Stimulated activated CD8-positive, alpha-beta memory T cell treated with anti-CD3 and anti-CD28 coated beads, Interleukin-7, amount 100 ng/mL, for 4 hours (primary cell): ENCODE data around the gene SLC12A8.

Source experiments
- DNase-seq, 2 donors: peaks; one replicate each; pipeline ENCODE4 v3.0.0-alpha.2; 2020; ENCODE audit warnings: low read depth in 2 of 2

SLC12A8 gene, protein sequence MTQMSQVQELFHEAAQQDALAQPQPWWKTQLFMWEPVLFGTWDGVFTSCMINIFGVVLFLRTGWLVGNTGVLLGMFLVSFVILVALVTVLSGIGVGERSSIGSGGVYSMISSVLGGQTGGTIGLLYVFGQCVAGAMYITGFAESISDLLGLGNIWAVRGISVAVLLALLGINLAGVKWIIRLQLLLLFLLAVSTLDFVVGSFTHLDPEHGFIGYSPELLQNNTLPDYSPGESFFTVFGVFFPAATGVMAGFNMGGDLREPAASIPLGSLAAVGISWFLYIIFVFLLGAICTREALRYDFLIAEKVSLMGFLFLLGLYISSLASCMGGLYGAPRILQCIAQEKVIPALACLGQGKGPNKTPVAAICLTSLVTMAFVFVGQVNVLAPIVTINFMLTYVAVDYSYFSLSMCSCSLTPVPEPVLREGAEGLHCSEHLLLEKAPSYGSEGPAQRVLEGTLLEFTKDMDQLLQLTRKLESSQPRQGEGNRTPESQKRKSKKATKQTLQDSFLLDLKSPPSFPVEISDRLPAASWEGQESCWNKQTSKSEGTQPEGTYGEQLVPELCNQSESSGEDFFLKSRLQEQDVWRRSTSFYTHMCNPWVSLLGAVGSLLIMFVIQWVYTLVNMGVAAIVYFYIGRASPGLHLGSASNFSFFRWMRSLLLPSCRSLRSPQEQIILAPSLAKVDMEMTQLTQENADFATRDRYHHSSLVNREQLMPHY

DNA sequence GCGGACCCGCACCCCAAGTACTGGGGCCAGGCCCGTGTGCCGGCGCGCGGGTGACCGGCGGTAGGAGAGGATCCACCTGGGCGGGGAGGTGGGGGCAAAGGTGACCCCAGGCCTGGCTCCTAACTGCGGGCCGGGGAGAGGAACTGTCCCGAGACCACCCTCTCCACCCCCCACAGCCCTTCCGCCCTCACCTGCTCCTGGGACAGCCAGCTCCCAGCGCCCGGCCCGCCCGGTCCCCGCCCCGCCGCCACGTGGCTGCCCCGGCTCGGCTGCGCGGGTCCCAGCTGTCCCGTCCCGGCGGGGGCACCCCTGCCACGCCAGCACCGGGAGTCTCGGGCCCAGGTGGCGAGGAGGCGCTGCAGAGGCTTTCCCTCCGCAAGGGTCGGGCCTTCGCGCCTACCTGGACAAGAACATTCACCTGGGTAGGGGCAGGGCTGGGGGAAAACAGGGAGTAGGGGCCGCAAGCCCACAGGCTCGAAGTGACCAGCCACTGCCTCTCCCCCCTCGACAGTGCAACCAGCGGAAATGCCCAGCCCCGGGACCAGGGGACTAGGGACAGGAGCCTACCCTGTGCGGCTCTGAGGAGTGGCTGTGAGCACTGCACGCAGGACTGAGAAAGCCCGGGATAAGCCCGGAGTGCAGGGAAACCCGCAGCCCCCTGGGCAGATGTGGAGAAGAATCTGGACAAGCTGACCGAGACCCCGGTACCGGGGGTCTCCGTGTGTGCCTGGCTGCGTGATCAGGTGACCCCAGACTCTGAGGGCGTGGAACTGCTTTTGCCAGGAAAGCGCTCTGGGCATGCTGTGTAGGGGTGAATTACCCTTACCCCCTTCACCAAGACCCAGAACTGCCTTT lies at the start of gene SLC12A8:
TSS of gene SLC12A8 (minus strand) at position 240 of the 855 bp plus-strand sequence. CDS start 1,399 bp downstream, outside the sequence.
- DNase-seq, result no peak

DNA sequence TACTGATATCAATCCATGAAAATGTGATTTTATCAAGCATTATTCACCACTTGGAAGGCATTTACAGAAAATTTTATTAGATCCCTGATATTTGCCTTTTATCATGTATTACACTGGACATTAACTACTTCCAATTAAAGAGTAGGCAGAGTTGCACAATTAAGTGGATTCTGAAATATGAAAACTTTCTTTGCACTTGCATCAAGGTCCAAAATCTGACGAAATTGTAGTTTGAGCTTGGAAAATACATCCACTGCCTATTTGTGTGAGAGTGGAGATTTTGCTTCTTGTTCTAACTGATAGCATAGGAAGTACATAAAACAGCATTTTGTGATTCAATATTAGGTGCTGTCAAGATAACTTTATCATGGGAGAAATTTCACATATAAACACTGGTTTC lies 49.6 kb upstream of the SLC12A8 start:
- no peak for DNase-seq

DNA sequence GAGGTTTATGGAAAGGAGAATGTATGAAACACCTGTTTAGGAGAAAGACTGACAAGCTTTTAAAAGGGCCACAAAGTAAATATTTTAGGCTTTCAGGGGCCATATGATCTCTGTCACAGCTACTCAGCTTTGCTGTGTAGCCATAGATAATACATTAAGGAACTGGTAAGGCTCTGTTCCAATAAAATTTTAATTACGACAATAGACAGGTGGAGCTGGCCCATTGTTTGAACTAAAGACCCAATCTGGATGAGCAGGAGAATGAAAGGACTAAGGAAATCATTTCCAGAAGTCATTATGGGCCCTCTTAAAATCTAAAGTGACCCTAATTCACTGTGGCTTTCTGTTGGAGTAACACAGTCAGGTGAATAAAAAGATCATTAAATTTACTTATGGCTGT lies 48.5 kb upstream of the SLC12A8 start:
- no peak for DNase-seq

DNA sequence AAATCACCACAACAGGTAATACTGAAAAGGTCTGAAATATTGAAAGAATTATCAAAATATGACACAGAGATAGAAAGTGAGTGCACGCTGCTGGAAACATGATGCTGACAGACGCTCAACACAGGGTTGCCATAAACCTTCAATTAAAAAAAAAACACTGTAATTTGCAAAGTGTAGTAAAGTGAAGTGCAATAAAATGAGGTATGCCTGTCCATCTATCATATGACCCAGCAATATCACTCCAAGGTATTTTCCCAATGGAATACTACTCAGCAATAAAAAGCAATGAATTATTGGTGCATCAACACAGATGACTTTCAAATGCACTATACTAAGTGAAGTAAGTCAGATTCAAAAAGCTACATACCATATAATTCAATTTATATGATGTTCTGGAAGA lies 47.6 kb upstream of the SLC12A8 start:
- no peak for DNase-seq

DNA sequence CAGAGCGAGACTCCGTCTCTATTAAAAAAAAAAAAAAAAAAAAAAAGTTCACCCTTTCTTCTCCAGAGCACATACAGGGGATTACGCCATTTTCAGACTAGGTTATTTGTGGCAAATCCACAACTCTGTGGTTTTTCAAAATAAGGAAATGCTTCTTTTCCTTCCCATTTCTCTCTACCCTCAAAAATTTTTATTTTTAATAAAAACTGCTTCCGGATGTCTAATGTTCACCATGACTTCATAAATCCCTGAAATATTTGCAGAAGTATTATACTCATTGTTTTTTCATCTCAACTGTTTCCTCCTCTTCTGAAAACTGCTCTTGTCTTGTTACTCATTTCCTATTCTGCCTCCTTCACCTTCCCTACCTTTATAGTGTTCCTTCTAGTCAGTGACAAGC lies 45.0 kb upstream of the SLC12A8 start:
- no peak for DNase-seq

DNA sequence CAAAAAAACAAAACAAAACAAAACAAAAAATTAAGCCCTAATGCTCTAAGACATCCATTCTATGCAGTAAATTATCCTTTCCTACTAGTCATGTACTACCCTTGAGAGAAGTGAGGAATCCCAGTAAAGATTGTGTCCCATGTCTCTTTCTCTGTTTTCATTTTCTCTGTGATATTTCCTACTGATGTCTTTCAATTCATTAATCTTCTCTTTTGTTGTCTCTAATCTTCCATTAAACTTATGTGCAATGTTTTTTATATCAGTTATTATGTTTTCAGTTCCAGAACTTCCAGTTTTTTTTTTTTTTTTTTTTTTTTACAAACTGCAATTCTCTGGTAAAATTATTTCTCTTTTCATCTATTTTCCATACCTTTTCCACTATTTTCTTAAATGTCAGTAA lies 44.1 kb upstream of the SLC12A8 start:
- DNase-seq, result no peak

DNA sequence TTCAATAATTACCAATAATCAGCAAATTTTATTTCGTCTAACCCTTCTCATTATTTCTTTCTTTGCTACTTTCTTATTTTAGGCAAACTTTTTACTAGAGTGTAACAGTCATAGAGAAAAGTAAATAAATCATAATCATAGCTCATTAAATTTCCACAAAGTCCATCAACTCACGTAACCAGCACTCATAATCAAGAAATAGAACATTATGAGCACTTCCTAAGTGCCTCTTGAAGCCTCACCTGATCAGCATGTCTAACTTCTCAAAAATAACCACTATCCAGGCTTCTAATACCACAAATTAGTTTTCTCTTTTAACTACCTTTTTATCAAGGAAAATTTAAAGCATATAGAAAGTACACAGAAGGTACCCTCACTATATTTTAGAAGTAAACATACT lies 38.4 kb upstream of the SLC12A8 start:
- no peak for DNase-seq

DNA sequence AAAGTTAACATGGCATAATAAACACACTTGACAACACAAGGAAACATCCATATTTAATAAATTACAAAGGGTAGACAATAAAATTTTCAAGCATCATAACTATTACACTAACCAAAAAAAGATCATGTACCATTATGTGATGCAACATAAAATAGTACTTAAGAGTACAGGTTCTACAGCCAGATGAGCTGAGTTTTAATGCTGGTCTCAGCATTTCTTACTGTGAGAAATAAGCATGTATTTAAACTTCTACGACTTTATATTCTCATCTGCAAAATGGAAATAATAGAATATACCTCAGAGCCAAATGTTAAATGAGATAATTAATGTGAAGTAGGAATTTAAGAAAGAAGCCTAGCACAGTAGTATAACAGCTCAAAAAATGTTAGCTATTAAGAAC lies 33.7 kb upstream of the SLC12A8 start:
- DNase-seq, result no peak

DNA sequence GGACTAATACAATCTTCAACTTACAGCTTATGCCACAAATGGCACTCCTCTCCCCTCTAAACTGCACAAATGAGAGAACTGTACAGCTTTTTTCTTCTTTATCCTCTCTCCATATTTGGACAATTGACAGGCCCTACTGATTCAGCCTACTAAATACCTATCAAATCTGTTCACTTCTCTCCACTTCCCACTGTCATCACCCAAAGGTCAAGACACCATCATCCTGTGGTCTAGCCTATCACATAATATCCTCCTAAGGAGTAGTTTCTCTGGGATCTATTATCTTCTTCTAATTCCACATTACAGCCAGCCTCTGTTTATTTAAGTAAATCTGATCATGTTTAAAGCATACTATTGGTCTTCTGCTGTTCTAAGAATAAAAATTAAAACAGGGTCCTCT lies 33.0 kb upstream of the SLC12A8 start:
- DNase-seq, result no peak

DNA sequence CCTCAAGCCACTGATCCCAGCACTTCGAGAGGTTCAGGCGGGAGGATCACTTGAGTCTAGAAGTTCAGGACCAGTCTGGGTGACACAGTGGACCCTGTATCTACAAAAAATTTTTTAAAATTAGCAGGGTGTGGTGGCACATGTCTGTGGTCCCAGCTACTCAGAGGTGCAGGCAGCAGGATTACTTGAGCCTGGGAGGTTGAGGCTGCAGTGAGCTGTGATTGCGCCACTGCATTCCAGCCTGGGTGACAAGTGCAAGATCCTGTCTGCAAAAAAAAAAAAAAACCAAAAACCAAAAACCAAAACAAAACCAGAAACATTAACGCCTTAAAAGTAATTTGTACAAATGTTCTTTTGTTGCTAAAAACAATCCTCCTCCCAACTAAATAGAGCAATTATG lies 27.9 kb upstream of the SLC12A8 start:
- no peak for DNase-seq

DNA sequence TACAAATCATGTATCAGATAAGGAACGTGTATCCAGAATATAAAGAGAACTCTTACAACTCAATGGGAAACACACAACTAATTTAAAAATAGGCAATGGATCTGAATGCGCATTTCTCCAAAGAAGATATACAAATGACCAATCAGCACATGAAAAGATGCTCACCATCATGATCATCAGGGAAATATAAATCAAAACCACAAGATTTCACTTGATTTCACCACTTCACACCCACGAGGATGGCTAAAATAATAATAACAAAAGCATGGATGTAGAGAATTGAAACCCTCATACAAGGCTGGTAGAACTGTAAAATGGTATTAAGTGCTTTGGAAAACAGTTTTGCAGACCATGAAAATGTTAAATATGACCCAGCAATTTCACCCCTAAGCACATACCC lies 26.7 kb upstream of the SLC12A8 start:
- DNase-seq, result no peak

DNA sequence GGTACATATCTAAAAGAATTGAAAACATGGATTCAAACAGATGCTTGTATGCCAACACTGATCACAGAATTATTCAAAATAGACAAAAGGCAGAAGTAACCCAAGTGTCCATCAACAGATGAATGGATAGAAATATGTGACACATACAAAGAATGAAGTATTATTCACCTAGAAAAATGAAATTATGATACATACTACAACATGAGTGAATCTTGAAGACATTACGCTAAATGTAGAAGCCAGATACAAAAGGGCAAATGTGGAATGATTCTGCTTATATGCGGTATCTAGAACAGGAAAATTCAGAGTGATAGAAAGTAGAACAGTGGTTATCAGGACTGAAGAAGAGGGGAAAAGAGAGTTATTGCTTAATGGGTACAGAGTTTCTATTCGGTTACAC lies 26.2 kb upstream of the SLC12A8 start:
- no peak for DNase-seq

DNA sequence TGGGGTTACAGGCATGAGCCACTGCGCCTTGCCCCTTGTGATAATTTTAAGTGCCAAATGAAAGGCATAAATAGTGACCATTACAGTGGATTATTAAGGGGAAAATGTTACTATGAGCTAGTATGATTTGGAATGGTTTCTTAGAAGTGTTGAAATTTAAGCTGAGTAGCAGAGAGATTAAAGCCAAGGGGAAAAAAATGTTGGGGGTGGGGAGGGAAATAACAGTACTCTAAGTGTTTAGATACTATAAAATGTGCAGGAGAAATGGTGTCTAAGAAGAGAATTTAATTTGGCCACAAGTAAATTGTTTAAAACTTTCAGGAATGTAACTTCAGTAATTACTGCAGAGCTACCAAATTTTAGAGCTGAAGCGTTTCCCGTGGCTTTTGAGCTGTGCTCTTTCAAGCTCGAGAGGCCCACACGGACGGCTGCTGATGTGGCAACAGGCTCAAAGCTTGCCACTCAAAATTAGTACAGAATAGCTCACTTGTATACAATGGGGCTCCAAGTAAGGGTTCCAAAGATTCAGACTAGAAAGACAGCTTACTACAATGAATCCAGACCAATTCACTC lies 23.9 kb upstream of the SLC12A8 start:
- DNase-seq, result no peak

DNA sequence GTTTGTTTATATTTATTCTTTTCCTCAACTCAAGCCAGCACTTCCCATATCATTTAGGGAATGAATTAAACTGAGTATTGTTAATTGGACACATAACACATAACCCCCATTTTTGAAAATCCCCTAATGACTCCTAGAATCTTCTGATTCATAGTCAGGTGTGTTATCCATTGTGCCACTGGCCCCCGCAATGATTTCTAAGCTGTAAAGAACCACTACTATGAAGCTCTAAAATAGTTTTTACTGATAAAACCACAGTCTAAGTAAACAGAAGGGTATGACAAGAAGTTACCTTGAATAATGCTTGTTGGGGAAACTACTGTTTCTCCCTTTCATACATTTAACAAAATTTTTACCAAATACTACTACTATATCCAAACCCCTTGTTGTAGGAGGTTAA lies 22.3 kb upstream of the SLC12A8 start:
- no peak for DNase-seq

DNA sequence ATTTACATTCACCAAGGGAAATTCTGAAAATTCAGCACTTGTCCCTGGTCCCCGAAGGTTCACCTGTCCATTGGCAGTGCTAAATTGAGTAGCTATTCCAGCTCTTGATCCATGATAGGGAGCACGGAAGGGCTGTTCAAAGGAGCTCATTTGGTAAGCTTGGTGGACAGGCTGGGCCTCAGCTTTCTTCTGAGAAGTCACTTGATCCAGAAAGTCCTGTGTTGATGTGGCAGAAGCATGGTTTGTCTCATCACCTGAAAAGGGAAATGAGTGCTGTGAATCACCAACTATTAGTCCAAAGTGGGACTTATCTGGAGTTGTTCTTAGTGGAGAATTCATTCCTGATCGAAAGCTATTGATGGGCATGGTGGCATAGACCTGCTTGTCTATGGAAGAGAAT lies 19.9 kb upstream of the SLC12A8 start:
- DNase-seq, result no peak

DNA sequence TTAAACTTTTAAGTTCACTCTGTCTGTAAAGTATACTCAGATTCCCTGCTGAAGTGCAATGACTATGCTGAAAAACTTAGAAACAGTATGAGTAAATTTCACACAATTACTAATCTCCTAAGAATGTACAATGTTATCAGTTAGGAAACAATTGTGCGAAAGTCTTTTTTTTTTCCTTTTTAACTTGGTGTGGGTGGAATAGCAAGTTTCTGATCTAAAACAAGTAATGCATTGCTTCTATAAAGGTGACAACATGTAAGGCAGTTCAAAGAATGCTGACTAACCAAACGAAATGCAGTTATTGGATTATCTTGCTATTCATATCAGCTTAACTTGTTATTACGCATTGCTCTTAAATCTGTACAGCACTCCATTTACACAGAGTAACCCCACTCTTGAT lies 19.3 kb upstream of the SLC12A8 start:
- no peak for DNase-seq

DNA sequence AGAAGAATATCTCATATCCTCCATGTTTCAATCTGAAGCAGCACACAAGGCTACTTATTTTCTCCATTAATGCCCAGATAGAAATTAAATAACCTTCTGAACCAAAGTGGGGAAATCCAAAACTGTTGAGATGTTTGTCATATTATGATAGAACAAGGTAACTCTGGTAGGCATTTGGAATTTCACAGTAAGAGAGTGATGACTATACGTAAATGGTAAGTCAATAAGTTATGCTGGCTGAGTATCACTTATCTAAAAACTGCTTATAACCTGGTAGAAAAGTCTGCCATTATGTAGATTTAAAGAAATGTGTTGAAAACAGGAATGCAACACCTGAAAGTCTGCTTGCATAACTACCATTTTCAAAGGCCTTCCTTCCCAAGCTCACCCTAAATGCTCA lies 17.2 kb upstream of the SLC12A8 start:
- DNase-seq, result no peak

DNA sequence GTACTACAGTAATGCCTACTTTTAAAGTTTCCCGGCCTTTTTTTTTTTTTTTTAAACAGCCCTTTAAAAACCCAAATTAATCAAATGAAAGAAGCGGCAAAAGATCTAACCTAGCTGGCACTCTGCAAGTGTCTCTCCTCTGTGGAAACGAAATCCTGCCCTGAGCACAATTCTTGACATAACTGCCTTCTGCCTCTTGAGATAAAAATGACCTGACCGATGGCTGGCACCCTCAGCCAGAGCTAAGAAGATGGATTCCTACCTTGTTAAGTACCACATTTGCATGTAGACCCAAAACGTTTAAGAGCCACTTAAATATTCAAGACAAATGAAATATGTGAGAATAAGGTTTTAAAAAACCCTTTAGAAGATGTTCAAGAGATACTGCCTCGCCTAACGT lies 16.6 kb upstream of the SLC12A8 start:
- no peak for DNase-seq

DNA sequence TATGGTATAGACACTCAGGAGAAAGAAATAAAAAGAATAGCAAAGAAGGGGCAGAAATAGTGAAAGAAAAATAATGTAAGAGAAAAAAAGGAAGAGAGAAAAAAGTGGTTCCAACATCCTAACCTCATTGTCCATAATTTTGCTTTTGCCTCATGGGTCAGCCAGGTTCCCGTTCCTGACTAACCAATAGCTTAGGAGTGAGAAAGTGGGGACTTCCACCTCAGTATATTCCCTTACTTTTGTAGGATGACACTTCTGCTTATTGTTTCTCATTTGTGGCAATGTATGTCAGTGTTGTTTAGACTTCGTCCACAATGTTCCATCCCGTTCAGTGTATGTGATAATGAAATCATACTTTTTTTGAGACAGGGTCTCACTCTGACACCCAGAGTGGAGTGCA lies 9.3 kb upstream of the SLC12A8 start:
- no peak for DNase-seq

DNA sequence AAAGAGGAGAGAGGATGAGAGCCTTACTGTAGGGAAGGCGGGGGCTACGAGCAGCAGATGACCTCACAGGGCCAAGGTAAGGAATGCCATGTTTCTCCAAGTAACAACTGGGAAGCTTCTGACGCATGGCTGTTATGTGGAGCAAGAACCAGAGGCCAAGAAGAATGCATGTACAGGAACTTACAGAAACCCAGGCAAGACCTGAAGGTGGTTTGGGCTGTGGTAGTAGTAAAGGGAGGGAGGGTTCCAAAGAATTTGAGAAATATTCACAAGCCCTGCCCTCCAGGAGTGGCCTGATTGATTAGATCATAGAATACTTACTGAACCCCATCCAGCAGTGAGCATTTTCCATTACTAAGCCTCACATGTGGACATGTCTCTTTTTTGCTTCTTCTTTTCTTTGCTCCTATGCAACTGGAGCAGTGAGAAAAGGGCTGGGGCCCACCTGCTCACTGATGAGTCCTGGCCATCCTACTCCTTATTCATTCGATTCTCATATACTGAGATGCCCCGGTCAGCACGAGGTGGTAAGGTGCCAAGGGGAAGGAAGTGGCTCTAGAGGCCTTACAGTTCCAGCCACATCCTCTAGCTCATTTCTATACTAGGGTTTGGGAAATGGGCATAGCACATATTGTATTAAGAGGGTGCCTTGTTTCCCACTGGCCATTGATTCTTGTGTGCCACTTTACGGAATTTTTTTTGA lies 8.3 kb upstream of the SLC12A8 start:
- DNase-seq, result no peak

DNA sequence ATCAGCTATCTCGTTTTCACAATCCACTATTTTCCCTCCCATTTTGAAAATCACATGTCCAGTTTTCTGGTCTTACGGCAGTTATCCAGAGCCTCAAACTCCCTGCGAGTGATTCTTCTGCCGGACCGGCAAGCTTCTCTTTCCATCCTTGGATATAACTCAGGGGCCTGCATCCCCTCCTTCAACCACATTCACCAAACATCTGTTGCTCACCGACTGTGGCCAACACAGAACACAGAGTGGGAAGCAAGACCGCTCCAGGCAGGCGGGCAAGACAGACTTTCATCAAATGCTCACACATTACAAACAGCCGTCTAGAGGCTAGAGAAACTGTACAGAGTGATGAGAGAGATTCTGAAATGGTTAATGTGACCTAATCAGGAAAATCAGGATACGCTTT lies 7.6 kb upstream of the SLC12A8 start:
- no peak for DNase-seq
